ENCODE data around the gene TFCP2. TPM values are rescaled to one million over a fixed set of nuclear protein-coding genes. Genes with fewer than 3 reads are reported as not detected.

The TFCP2 gene
- total RNA-seq, 1 experiment from 2014 or later = 52.6 TPM

DNA sequence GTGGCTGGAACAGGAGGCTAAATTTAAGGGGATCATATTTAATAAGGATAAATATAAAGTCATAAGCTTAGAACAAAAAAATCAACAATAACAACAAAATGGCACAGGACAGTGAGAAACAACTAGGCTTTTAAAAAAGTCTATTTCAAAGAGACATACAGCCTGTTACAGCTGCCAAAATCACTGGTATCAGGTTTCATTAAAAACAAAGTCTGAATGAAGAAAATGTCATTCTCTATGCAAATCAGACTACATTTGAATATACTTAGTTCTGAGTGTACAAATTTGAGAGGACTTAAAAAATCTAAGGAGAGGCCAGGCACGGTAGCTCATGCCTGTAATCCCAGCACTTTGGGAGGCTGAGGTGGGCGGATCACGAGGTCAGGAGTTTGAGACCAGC lies 44.0 kb downstream of the TFCP2 start:
- Histone ChIP-seq H3K36me3 (ENCODE audit: control insufficient read depth, insufficient read depth, low read length) (peaks cover 2% of the 10 kb centered on the region; the same call in 1 of the 2 replicates), H3K4me3 (ENCODE audit: low read depth, low read length) (no peak overlapping the region), H3K4me1 (no peaks in the 10 kb centered on the region), H3K9me3 (no peaks in the 10 kb centered on the region), H3K27me3 (replicated peaks; ENCODE audit: control insufficient read depth, insufficient read depth, low read length) (no peaks in the 10 kb centered on the region)
- ChIA-PET POLR2A (interaction anchor here (0.5 to 0.7 kb wide), 2 partner anchors 490 to 1913 kb away, joined by 3 to 6 read pairs; no protein-coding TSS in a partner anchor), CTCF (no interaction called here)
- H3K9me3 Mint-ChIP-seq (ENCODE audit: unreplicated experiment) = no peaks in the 10 kb centered on the region
- no peak overlapping the region for H3K27ac Mint-ChIP-seq (ENCODE audit: unreplicated experiment)
- H3K27me3 Mint-ChIP-seq (ENCODE audit: insufficient read depth, unreplicated experiment) = no peaks in the 10 kb centered on the region
- no peaks in the 10 kb centered on the region for H3K4me1 Mint-ChIP-seq (ENCODE audit: low read depth, unreplicated experiment)
- no peak overlapping the region for H3K4me3 Mint-ChIP-seq (ENCODE audit: unreplicated experiment)
- TF ChIP-seq, protein P1, sequence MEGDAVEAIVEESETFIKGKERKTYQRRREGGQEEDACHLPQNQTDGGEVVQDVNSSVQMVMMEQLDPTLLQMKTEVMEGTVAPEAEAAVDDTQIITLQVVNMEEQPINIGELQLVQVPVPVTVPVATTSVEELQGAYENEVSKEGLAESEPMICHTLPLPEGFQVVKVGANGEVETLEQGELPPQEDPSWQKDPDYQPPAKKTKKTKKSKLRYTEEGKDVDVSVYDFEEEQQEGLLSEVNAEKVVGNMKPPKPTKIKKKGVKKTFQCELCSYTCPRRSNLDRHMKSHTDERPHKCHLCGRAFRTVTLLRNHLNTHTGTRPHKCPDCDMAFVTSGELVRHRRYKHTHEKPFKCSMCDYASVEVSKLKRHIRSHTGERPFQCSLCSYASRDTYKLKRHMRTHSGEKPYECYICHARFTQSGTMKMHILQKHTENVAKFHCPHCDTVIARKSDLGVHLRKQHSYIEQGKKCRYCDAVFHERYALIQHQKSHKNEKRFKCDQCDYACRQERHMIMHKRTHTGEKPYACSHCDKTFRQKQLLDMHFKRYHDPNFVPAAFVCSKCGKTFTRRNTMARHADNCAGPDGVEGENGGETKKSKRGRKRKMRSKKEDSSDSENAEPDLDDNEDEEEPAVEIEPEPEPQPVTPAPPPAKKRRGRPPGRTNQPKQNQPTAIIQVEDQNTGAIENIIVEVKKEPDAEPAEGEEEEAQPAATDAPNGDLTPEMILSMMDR (IDR thresholded peaks at IDR 0.05; ENCODE audit: insufficient read depth in 1 of 2, low read depth in 1 of 2, low read length in 1 of 2, severe bottlenecking in 1 of 2, unreplicated experiment in 1 of 2) = no peak
- BruUV-seq (replicated peaks) = no TSS peak
- DNase-seq = no peak
- peaks cover 28% of the 10 kb centered on the region for H3K36me3 Mint-ChIP-seq (ENCODE audit: insufficient read depth, unreplicated experiment)
- intact Hi-C loops (cut with micrococcal nuclease; ENCODE audit: unreplicated experiment) = no loop called here

DNA sequence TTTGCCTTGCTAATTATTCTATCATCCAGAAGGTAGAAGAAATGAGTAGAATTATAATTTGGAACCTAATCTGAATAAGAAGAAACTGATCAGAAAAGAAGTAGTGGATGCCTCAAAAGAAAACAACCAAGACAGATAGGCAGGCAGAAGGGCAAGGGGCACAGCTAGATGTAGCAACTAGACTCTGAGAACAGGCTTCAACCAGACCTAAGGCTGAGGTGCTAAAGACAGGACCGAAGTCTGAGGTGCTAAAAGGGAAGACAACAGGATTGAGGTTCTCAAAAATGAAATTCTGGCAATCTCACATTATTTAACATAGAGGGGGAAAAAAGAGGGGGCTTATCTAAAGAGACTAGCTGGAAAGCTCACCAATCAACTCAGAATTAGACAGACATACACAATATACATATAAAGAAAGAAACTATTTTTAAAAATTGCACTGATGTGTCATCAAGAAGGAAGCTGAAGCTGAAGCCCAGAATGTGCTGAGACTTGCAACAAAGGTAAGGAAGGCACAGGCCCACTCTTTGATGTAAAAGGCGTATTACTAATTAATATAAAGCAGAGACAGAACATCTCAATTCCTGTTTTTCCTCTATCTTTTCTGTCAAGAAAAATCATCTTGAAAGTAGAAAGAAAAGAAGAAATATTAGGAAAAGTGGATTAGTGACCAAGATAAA lies 45.7 kb downstream of the TFCP2 start:
- no TSS peak for BruUV-seq (replicated peaks)
- Histone ChIP-seq H3K4me3 (ENCODE audit: low read depth, low read length) (no peak overlapping the region), H3K27me3 (replicated peaks; ENCODE audit: control insufficient read depth, insufficient read depth, low read length) (no peaks in the 10 kb centered on the region), H3K36me3 (ENCODE audit: control insufficient read depth, insufficient read depth, low read length) (peaks cover 2% of the 10 kb centered on the region; the same call in 1 of the 2 replicates), H3K9me3 (no peaks in the 10 kb centered on the region), H3K4me1 (peaks cover 8% of the 10 kb centered on the region)
- H3K27ac Mint-ChIP-seq (ENCODE audit: unreplicated experiment) = no peak overlapping the region
- ChIA-PET CTCF (no interaction called here), POLR2A (no interaction called here)
- H3K9me3 Mint-ChIP-seq (ENCODE audit: unreplicated experiment) = no peaks in the 10 kb centered on the region
- intact Hi-C loops (cut with micrococcal nuclease; ENCODE audit: unreplicated experiment) = no loop called here
- H3K4me3 Mint-ChIP-seq (ENCODE audit: unreplicated experiment) = no peak overlapping the region
- no peak for DNase-seq
- no peaks in the 10 kb centered on the region for H3K27me3 Mint-ChIP-seq (ENCODE audit: insufficient read depth, unreplicated experiment)
- TF ChIP-seq, protein P1 (IDR thresholded peaks at IDR 0.05; ENCODE audit: insufficient read depth in 1 of 2, low read depth in 1 of 2, low read length in 1 of 2, severe bottlenecking in 1 of 2, unreplicated experiment in 1 of 2) = no peak
- H3K36me3 Mint-ChIP-seq (ENCODE audit: insufficient read depth, unreplicated experiment) = peaks cover 28% of the 10 kb centered on the region
- no peaks in the 10 kb centered on the region for H3K4me1 Mint-ChIP-seq (ENCODE audit: low read depth, unreplicated experiment)

DNA sequence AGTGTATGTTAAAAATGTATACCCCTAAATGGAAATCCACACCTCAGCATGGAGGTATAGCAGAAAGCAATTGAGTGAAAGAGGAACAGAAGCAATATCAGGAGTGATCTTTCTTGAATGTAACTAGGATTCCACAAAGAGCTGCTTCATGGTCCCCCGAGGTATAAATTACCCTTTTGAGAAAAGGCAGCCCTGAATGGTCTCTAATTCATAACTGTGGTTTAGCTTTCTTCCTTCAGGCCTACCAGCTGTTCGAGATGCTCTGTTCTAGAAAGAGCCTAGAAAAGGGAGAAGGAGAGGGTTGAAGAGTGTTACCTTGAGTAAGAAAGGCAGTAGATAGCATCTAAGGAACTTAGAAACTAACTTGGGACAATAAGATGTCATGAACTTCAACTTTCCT lies 46.6 kb downstream of the TFCP2 start:
- POLR2A ChIA-PET = interaction anchor here (0.7 kb wide), 1 partner anchor 9 kb away, joined by 6 read pairs; no protein-coding TSS in a partner anchor
- H3K27me3 Mint-ChIP-seq (ENCODE audit: insufficient read depth, unreplicated experiment) = no peaks in the 10 kb centered on the region
- H3K27me3 ChIP-seq (replicated peaks; ENCODE audit: control insufficient read depth, insufficient read depth, low read length) = no peaks in the 10 kb centered on the region
- H3K36me3 ChIP-seq (ENCODE audit: control insufficient read depth, insufficient read depth, low read length) = peaks cover 2% of the 10 kb centered on the region; the same call in 1 of the 2 replicates
- CTCF ChIA-PET = no interaction called here
- H3K36me3 Mint-ChIP-seq (ENCODE audit: insufficient read depth, unreplicated experiment) = peaks cover 28% of the 10 kb centered on the region
- intact Hi-C loops (cut with micrococcal nuclease; ENCODE audit: unreplicated experiment) = no loop called here
- H3K4me3 ChIP-seq (ENCODE audit: low read depth, low read length) = no peak overlapping the region
- H3K9me3 Mint-ChIP-seq (ENCODE audit: unreplicated experiment) = no peaks in the 10 kb centered on the region
- H3K27ac Mint-ChIP-seq (ENCODE audit: unreplicated experiment) = no peak overlapping the region
- TF ChIP-seq, protein P1 (IDR thresholded peaks at IDR 0.05; ENCODE audit: insufficient read depth in 1 of 2, low read depth in 1 of 2, low read length in 1 of 2, severe bottlenecking in 1 of 2, unreplicated experiment in 1 of 2) = no peak
- no peaks in the 10 kb centered on the region for H3K9me3 ChIP-seq
- no peak for DNase-seq
- BruUV-seq (replicated peaks) = no TSS peak
- H3K4me1 Mint-ChIP-seq (ENCODE audit: low read depth, unreplicated experiment) = no peaks in the 10 kb centered on the region
- no peak overlapping the region for H3K4me3 Mint-ChIP-seq (ENCODE audit: unreplicated experiment)
- H3K4me1 ChIP-seq = peaks cover 8% of the 10 kb centered on the region
